GM19397 (cell line): ENCODE measurements around the gene A3GALT2.

ENCODE experiments used
- ATAC-seq: cut with Tn5 transposase; IDR thresholded peaks from one replicate; pipeline ENCODE4 v1.9.1; 2021; ENCODE audit warnings: mild to moderate bottlenecking, moderate library complexity; ENCODE audit not compliant: unreplicated experiment

A3GALT2 gene

GRCh38 chr1:33257207-33257771 is 63.6 kb downstream of the A3GALT2 start:
- no peak for ATAC-seq
